Measurements from ENCODE around the gene SIRT1. TPM values are rescaled to one million over a fixed set of nuclear protein-coding genes. Genes with fewer than 3 reads are reported as not detected.
A peak's percentile ranks its signal among the peaks of the same experiment; 100 is the strongest.

Gene SIRT1
- total RNA-seq (2021; ENCODE audit: unreplicated experiment) (22.8 TPM), Bru-seq, nascent RNA (percentile 83 among the genes with signal in this experiment), BruChase-seq, experiment 1, labeled RNA remaining after a 6-hour chase (percentile 72 among the genes with signal in this experiment), BruChase-seq, experiment 2, labeled RNA remaining after a 2-hour chase (percentile 82 among the genes with signal in this experiment)
- polyA plus RNA-seq (2012): 5.0 and 7.0 TPM in 2 replicates
- long read RNA-seq, full-length matches to known transcripts: 57 of 70 reads
- long read RNA-seq, partial matches to known transcripts: 2 of 70 reads
- long read RNA-seq, other reads (novel, unspliced or antisense): 11 of 70 reads

GRCh38 chr10:67884313-67884841 is at the start of gene SIRT1:
SIRT1 (plus strand) TSS chr10:67884656; CDS start chr10:67884722, 66 bp downstream.
- peak within 1 kb of the TSS; percentile 86 for H3K4me3 ChIP-seq (replicated peaks in 1 of 2; ENCODE audit: low read depth in 1 of 2, low read length in 2 of 2)
- H4K20me1 ChIP-seq (ENCODE audit: insufficient read depth): no peaks in the 10 kb centered on the region
- ATAC-seq (peak; percentile 89), DNase-seq (ENCODE audit: low read depth, low spot score) (peak; percentile 72)
- peak within 1 kb of the TSS; percentile 69 for H3K9ac ChIP-seq (ENCODE audit: low read length)
- H3K79me2 ChIP-seq (ENCODE audit: insufficient read depth, low read length): peaks cover 39% of the 10 kb centered on the region
- H3K27ac ChIP-seq (ENCODE audit: low read depth, low read length): peak within 1 kb of the TSS; percentile 91
- RAD21 ChIA-PET (ENCODE audit: low non-redundant PET in 1 of 2, low total read pairs in 2 of 2, uncharacterized antibody in 2 of 2, unreplicated experiment in 2 of 2): no interaction called here
- peak within 1 kb of the TSS; percentile 96 for H3K4me2 ChIP-seq (ENCODE audit: low read length)
- peaks cover 5 to 22% of the 10 kb centered on the region in 2 experiments; a peak in 3 of 4 replicates for H3K4me1 ChIP-seq (ENCODE audit: control insufficient read depth in 1 of 2, insufficient read depth in 2 of 2, low read length in 2 of 2)
- CTCF ChIA-PET: interaction anchor here (0.8 kb wide), 1 partner anchor 96 kb away, joined by 3 read pairs; no protein-coding TSS in a partner anchor
- no peaks in the 10 kb centered on the region for H3K9me2 ChIP-seq (ENCODE audit: insufficient read depth)
- no peaks in the 10 kb centered on the region for H3K9me3 ChIP-seq (ENCODE audit: control insufficient read depth in 1 of 2, insufficient read depth in 1 of 2, low read depth in 1 of 2, low read length in 2 of 2)
- no peaks in the 10 kb centered on the region for H3K27me3 ChIP-seq (ENCODE audit: insufficient read depth, low read length)
- H3K36me3 ChIP-seq (ENCODE audit: control insufficient read depth in 1 of 2, insufficient read depth in 2 of 2, low read length in 2 of 2): peaks cover 12% of the 10 kb centered on the region in 2 experiments
- BruUV-seq (replicated peaks): no TSS peak
- peak within 1 kb of the TSS; percentile 78 for H2AFZ ChIP-seq (ENCODE audit: low read depth, low read length, poor library complexity, severe bottlenecking)
- intact Hi-C loops (cut with micrococcal nuclease): no loop called here
- POLR2A ChIA-PET: interaction anchor here (0.7 to 0.9 kb wide), 4 partner anchors 8 to 28 kb away, joined by 3 to 5 read pairs (median 4); no protein-coding TSS in a partner anchor
- TF ChIP-seq ZBTB33 (IDR thresholded peaks at IDR 0.05; ENCODE audit: extremely low read depth, insufficient replicate concordance, low read length): no peak
- TF ChIP-seq, protein P1, sequence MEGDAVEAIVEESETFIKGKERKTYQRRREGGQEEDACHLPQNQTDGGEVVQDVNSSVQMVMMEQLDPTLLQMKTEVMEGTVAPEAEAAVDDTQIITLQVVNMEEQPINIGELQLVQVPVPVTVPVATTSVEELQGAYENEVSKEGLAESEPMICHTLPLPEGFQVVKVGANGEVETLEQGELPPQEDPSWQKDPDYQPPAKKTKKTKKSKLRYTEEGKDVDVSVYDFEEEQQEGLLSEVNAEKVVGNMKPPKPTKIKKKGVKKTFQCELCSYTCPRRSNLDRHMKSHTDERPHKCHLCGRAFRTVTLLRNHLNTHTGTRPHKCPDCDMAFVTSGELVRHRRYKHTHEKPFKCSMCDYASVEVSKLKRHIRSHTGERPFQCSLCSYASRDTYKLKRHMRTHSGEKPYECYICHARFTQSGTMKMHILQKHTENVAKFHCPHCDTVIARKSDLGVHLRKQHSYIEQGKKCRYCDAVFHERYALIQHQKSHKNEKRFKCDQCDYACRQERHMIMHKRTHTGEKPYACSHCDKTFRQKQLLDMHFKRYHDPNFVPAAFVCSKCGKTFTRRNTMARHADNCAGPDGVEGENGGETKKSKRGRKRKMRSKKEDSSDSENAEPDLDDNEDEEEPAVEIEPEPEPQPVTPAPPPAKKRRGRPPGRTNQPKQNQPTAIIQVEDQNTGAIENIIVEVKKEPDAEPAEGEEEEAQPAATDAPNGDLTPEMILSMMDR (IDR thresholded peaks at IDR 0.05 in 2 of 3, conservative IDR thresholded peaks at IDR 0.05 in 1 of 3; ENCODE audit: borderline replicate concordance in 1 of 3, insufficient read depth in 1 of 3, low read depth in 2 of 3, low read length in 2 of 3): no peak
- peak; percentile 36; the same call in 1 of the 2 replicates for TF ChIP-seq CBX3 (IDR thresholded peaks at IDR 0.05; ENCODE audit: low read depth)
- TF ChIP-seq CEBPB (IDR thresholded peaks at IDR 0.05; ENCODE audit: low read depth): no peak
- no peak for TF ChIP-seq FOSL1 (IDR thresholded peaks at IDR 0.05; ENCODE audit: low read depth)
- TF ChIP-seq MAX (IDR thresholded peaks at IDR 0.05): peak; percentile 94
- TF ChIP-seq POLR2A (IDR thresholded peaks at IDR 0.05; ENCODE audit: borderline replicate concordance, extremely low read depth, insufficient read depth, insufficient read length): peak; percentile 83
- TF ChIP-seq SIN3A (IDR thresholded peaks at IDR 0.05; ENCODE audit: low read depth): peak; percentile 68
- peak; percentile 58 for TF ChIP-seq TCF7L2 (IDR thresholded peaks at IDR 0.05; ENCODE audit: borderline replicate concordance, extremely low read depth, insufficient read depth, insufficient read length)
- peak; percentile 100 for TF ChIP-seq EGR1 (IDR thresholded peaks at IDR 0.05; ENCODE audit: low read depth)
- no peak for TF ChIP-seq SRF (IDR thresholded peaks at IDR 0.05; ENCODE audit: low read depth)
- peak; percentile 90 for TF ChIP-seq YY1 (IDR thresholded peaks at IDR 0.05; ENCODE audit: extremely low read depth, insufficient replicate concordance, low read depth, low read length)
- peak; percentile 91 for TF ChIP-seq POLR2AphosphoS5 (IDR thresholded peaks at IDR 0.05; ENCODE audit: low read depth, low read length)
- peak; percentile 54; the same call in 1 of the 2 replicates for TF ChIP-seq SP1 (IDR thresholded peaks at IDR 0.05; ENCODE audit: low read depth)
- TF ChIP-seq EZH2phosphoT487 (IDR thresholded peaks at IDR 0.05; ENCODE audit: borderline replicate concordance): no peak
- no peak for TF ChIP-seq ZNF274 (IDR thresholded peaks at IDR 0.05; ENCODE audit: low read depth, low read length)
- no peak for TF ChIP-seq ELF1 (IDR thresholded peaks at IDR 0.05; ENCODE audit: borderline replicate concordance, low read depth)
- TF ChIP-seq, protein P2, sequence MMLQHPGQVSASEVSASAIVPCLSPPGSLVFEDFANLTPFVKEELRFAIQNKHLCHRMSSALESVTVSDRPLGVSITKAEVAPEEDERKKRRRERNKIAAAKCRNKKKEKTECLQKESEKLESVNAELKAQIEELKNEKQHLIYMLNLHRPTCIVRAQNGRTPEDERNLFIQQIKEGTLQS (IDR thresholded peaks at IDR 0.05): no peak
- no peak for TF ChIP-seq JUND (IDR thresholded peaks at IDR 0.05)
- no peak for TF ChIP-seq ZFX (IDR thresholded peaks at IDR 0.05)
- no peak for TF ChIP-seq RAD21 (IDR thresholded peaks at IDR 0.05; ENCODE audit: low read depth)
- no peak for TF ChIP-seq EZH2 (IDR thresholded peaks at IDR 0.05)

All from HCT116 (cell line).